Neuronal stem cell (in vitro differentiated cells): Measurements from ENCODE around the gene TAS2R46.
"Not testable (repeated sequence)": the region's sequence is repeated elsewhere in the genome, so short reads cannot be mapped to it uniquely, and the experiment has no call there.

Source experiments
- DNase-seq: peaks from one replicate; pipeline ENCODE4 v3.0.0-alpha.2; 2013; ENCODE audit warnings: low spot score
- H2AFZ ChIP-seq: one replicate; pipeline ENCODE4 v1.6.1; 2013; ENCODE audit warnings: mild to moderate bottlenecking, low read length, inconsistent platforms
- H2AK5ac ChIP-seq: 2 replicates; pipeline ENCODE4 v1.6.1; 2013; ENCODE audit warnings: low read depth, mild to moderate bottlenecking, inconsistent platforms, low read length, moderate library complexity, mixed read lengths
- H2BK120ac ChIP-seq: 2 replicates; pipeline ENCODE4 v1.6.1; 2013; ENCODE audit warnings: low read depth, mild to moderate bottlenecking, inconsistent platforms, low read length, moderate library complexity, mixed read lengths
- H2BK12ac ChIP-seq: one replicate; pipeline ENCODE4 v1.6.1; 2013; ENCODE audit warnings: low read length, inconsistent platforms
- H2BK15ac ChIP-seq: 2 replicates; pipeline ENCODE4 v1.6.1; 2013; ENCODE audit warnings: mild to moderate bottlenecking, low read length, inconsistent platforms, mixed read lengths
- H2BK5ac ChIP-seq: one replicate; pipeline ENCODE4 v1.6.1; 2013; ENCODE audit warnings: inconsistent platforms, mild to moderate bottlenecking, low read length, moderate library complexity
- H3K14ac ChIP-seq: one replicate; pipeline ENCODE4 v1.6.1; 2013; ENCODE audit warnings: low read length, inconsistent platforms
- H3K18ac ChIP-seq: 2 replicates; pipeline ENCODE4 v1.6.1; 2013; ENCODE audit warnings: low read length, inconsistent platforms
- H3K23ac ChIP-seq: 2 replicates; pipeline ENCODE4 v1.6.1; 2013; ENCODE audit warnings: low read depth, mild to moderate bottlenecking, mixed read lengths, low read length, inconsistent platforms; ENCODE audit not compliant: poor library complexity
- H3K27ac ChIP-seq: replicated peaks from 3 replicates; pipeline ENCODE4 v1.5.1; 2013; ENCODE audit warnings: low read length, inconsistent platforms
- H3K27me3 ChIP-seq, 3 experiments: 2 replicates each; pipeline ENCODE4 v1.6.1; 2013; ENCODE audit warnings: low read length in 3 of 3, mild to moderate bottlenecking in 2 of 3, inconsistent platforms in 1 of 3, low read depth in 1 of 3, mixed read lengths in 1 of 3, moderate library complexity in 1 of 3; ENCODE audit not compliant: control insufficient read depth in 3 of 3, insufficient read depth in 3 of 3
- H3K36me3 ChIP-seq, 2 donors: replicated peaks in 1 of 2; 2 replicates each; pipeline ENCODE4 v1.6.1; 2013; ENCODE audit warnings: low read length in 2 of 2; ENCODE audit not compliant: control insufficient read depth in 2 of 2, insufficient read depth in 2 of 2
- H3K4ac ChIP-seq: 2 replicates; pipeline ENCODE4 v1.6.1; 2013; ENCODE audit warnings: inconsistent platforms, mild to moderate bottlenecking, low read length, moderate library complexity
- H3K4me1 ChIP-seq, 2 donors: 1 replicate in 1 of 2; 2 replicates in 1 of 2; pipeline ENCODE4 v1.6.1; 2013; ENCODE audit warnings: low read length in 2 of 2, low read depth in 1 of 2; ENCODE audit not compliant: control insufficient read depth in 2 of 2, insufficient read depth in 1 of 2
- H3K4me2 ChIP-seq: one replicate; pipeline ENCODE4 v1.6.1; 2013; ENCODE audit warnings: mild to moderate bottlenecking, low read length, inconsistent platforms; ENCODE audit not compliant: insufficient read depth, poor library complexity, severe bottlenecking
- H3K4me3 ChIP-seq, 2 donors: 2 replicates each; pipeline ENCODE4 v1.5.1; 2013; ENCODE audit warnings: low read length in 2 of 2, mild to moderate bottlenecking in 2 of 2, inconsistent platforms in 1 of 2, moderate library complexity in 1 of 2
- H3K79me1 ChIP-seq: one replicate; pipeline ENCODE4 v1.6.1; 2013; ENCODE audit warnings: low read depth, mild to moderate bottlenecking, inconsistent platforms, low read length, moderate library complexity
- H3K9ac ChIP-seq: one replicate; pipeline ENCODE4 v1.6.1; 2013; ENCODE audit warnings: mild to moderate bottlenecking, low read depth, low read length, inconsistent platforms; ENCODE audit not compliant: poor library complexity
- H3K9me3 ChIP-seq, 2 donors: replicated peaks in 1 of 2; 2 replicates each; pipeline versions ENCODE3 to v1.6.1; 2013; ENCODE audit warnings: low read length in 2 of 2, mild to moderate bottlenecking in 2 of 2, inconsistent platforms in 1 of 2, low read depth in 1 of 2, mixed read lengths in 1 of 2, moderate library complexity in 1 of 2; ENCODE audit not compliant: control insufficient read depth in 2 of 2, insufficient read depth in 1 of 2
- H4K8ac ChIP-seq: one replicate; pipeline ENCODE4 v1.6.1; 2013; ENCODE audit warnings: low read depth, mild to moderate bottlenecking, inconsistent platforms, low read length, moderate library complexity
- H4K91ac ChIP-seq: one replicate; pipeline ENCODE4 v1.6.1; 2013; ENCODE audit warnings: low read length, low read depth, mild to moderate bottlenecking, inconsistent platforms; ENCODE audit not compliant: poor library complexity
- WGBS, 2 donors: extraction: QIAGEN DNeasy Blood & Tissue Kit; methylation state at CpG; one replicate each; pipeline ENCODE4 v1.1.7; 2013; ENCODE audit warnings: missing lambda C conversion rate in 2 of 2, mixed read lengths in 1 of 2; ENCODE audit not compliant: insufficient read length in 2 of 2, insufficient replicate concordance in 1 of 2; ENCODE audit errors: extremely low coverage in 2 of 2; 5-methylcytosine and 5-hydroxymethylcytosine counted together

The TAS2R46 gene

DNA sequence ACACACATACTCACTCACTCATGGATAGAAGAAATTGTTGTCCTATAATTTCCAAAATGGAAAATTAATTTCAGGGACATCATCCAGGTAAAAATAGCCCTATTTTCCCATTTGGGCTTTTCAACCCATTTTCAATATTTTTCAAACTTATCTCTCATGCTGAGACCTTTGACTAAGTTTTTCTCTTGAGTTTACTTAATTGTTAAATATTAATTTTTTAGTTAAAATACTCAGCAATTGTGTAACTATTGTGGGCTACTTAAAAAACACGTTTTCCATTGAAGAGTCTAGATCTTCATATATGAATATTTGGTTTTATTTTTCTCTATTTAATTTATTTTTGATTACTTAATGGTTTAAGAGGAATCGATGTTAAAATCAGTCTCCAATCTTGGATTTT, 44.2 kb upstream of the TAS2R46 start:
- Histone ChIP-seq H2BK120ac (no peak overlapping the region), H3K4me1 (no peaks in the 10 kb centered on the region), H4K8ac (no peak overlapping the region), H4K91ac (no peak overlapping the region), H3K9ac (no peak overlapping the region), H3K27me3 (no peaks in the 10 kb centered on the region), H3K23ac (no peak overlapping the region), H3K18ac (no peak overlapping the region), H3K79me1 (peaks cover 5% of the 10 kb centered on the region), H3K14ac (no peak overlapping the region), H3K4me2 (no peak overlapping the region), H2BK12ac (no peak overlapping the region), H3K9me3 (peaks cover 1 to 20% of the 10 kb centered on the region in 2 donors), H3K27ac (no peak overlapping the region), H2BK5ac (no peak overlapping the region), H2AFZ (no peak overlapping the region), H2BK15ac (no peak overlapping the region), H3K36me3 (peaks cover 0 to 26% of the 10 kb centered on the region in 2 donors), H3K4me3 (no peak overlapping the region), H2AK5ac (no peak overlapping the region), H3K4ac (no peak overlapping the region)
- DNase-seq = no peak
- no CpG with 5 or more reads among the region's 2 CpGs for WGBS, 2 donors

DNA sequence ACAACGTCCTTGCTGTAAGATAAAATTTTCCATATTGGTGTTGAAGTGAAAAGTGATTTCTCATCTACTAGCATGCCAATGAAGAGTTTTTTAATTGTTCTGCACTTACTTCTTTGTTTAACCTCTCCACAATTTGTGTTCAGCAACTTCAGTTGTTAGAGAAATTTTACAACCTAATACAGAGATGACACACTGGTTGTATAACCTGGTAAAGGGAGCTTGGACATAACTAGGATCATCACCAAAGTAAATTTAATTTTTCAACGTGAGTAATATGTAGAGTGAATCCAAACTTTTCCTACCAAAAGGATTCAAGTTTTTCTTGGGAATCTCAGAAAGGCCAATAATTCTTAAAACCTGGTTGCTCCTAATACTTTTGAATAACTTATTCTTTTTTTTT, 43.5 kb upstream of the TAS2R46 start:
- Histone ChIP-seq H2BK15ac (no peak overlapping the region), H2BK5ac (no peak overlapping the region), H3K27me3 (no peaks in the 10 kb centered on the region), H4K8ac (no peak overlapping the region), H3K4me1 (no peaks in the 10 kb centered on the region), H4K91ac (no peak overlapping the region), H3K4me3 (no peak overlapping the region), H2BK120ac (no peak overlapping the region), H3K18ac (no peak overlapping the region), H2BK12ac (no peak overlapping the region), H3K36me3 (peaks cover 2 to 30% of the 10 kb centered on the region in 2 donors), H3K9ac (no peak overlapping the region), H3K79me1 (peaks cover 6% of the 10 kb centered on the region), H2AK5ac (no peak overlapping the region), H3K9me3 (peaks cover 1 to 17% of the 10 kb centered on the region in 2 donors), H3K14ac (no peak overlapping the region), H3K27ac (no peak overlapping the region), H3K23ac (no peak overlapping the region), H3K4me2 (no peak overlapping the region), H3K4ac (no peak overlapping the region), H2AFZ (no peak overlapping the region)
- DNase-seq = no peak
- WGBS, 2 donors = no CpG with 5 or more reads among the region's 2 CpGs

DNA sequence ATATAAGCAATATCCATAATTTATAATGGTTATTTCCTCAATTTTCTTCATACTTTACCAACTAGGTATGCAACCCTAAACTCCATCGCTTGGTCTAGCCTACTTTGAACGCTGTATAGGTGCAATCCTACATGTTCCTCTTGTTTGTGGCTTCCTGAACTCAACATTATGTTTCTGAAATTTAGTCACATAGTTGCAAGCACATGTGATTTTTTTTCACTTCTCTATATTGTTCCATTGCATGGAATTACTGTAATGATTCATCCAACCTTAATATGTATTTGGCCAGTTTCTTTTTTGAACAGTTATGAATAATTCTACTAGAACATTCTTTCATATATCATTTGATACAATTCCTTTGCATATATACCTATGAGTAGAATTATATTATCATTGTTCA, 32.8 kb upstream of the TAS2R46 start:
- not testable (repeated sequence) for H3K79me1 ChIP-seq, H2BK120ac ChIP-seq, H3K9me3 ChIP-seq, H3K27ac ChIP-seq, H3K4me1 ChIP-seq, H3K36me3 ChIP-seq, H3K4me3 ChIP-seq, H2BK12ac ChIP-seq, H3K14ac ChIP-seq, H3K4me2 ChIP-seq, DNase-seq, H2BK5ac ChIP-seq, H2BK15ac ChIP-seq, H2AFZ ChIP-seq, H4K91ac ChIP-seq, H3K4ac ChIP-seq, H3K27me3 ChIP-seq, H3K18ac ChIP-seq, H3K9ac ChIP-seq, H3K23ac ChIP-seq, H2AK5ac ChIP-seq, H4K8ac ChIP-seq
- WGBS, 2 donors = no CpG with 5 or more reads among the region's 2 CpGs

DNA sequence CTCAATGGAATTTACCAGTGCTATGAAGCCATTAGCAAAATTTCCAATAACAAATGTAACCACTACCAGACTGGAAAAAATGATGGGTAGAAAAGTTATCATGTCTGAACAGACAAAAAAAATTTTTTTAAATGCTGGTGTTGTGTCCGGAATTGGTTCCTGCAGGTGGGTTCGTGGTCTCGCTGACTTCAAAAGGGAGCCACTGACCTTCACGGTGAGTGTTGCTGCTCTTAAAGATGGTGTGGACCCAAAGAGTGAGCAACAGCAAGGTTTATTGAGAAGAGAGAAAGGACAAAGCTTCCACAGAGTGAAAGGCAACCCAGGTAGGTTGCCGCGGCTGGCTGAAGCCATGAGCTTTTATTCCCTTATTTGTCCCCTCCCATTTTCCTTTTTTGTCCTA, 30.0 kb upstream of the TAS2R46 start, which contains the start of gene TAS2R43:
TSS of gene TAS2R43 (minus strand) at position 186 of the 400 bp plus-strand sequence. CDS start at position 102, 84 bp downstream.
- Histone ChIP-seq H3K18ac (no peak within 1 kb of the TSS), H3K4me3 (no peak within 1 kb of the TSS), H2BK15ac (no peak within 1 kb of the TSS), H2BK5ac (no peak within 1 kb of the TSS), H3K14ac (no peak within 1 kb of the TSS), H3K23ac (no peak within 1 kb of the TSS), H3K4me1 (no peaks in the 10 kb centered on the region), H2AK5ac (no peak within 1 kb of the TSS), H4K91ac (no peak within 1 kb of the TSS), H3K4me2 (no peak within 1 kb of the TSS), H3K79me1 (peaks cover 2% of the 10 kb centered on the region), H3K27ac (no peak within 1 kb of the TSS), H3K27me3 (no peaks in the 10 kb centered on the region), H2AFZ (no peak within 1 kb of the TSS), H2BK12ac (no peak within 1 kb of the TSS), H3K36me3 (peaks cover 0 to 4% of the 10 kb centered on the region in 2 donors), H4K8ac (no peak within 1 kb of the TSS), H3K4ac (no peak within 1 kb of the TSS), H3K9ac (no peak within 1 kb of the TSS), H3K9me3 (no peaks in the 10 kb centered on the region), H2BK120ac (no peak within 1 kb of the TSS)
- DNase-seq = no peak
- WGBS, 2 donors = no CpG with 5 or more reads among the region's 6 CpGs
